ENCODE measurements around the gene TRIM3.

The TRIM3 gene

DNA sequence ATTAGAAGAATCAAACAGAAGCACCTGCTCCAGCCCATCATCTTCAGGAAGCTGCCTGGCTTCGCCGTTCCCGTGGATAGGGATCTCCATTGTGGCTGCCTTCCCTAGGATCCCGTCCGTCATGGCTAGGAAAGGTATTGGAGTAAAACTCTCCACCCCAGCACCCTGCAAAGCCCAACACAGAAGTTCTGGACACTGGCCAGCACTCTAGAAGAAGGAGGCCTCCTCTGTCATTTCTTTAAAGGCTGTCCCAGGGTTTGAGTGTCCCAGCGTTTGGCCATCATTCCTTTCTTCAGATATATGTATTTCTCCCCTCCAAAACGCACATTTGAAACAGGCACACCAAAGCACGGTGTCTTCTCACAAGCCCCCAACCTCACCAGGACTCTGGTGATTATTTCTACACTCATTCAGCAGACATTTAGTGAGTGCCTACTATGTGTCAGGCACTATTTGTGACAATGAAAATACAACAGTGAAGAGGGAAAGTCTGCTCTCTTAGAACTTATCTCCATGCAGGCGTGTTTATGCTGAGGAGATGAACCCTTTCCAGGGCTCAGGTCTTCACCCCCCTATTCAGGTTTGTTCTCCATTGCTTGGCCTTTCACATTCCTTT lies 6.7 kb upstream of the TRIM3 start:
- no peak for DNase-seq (ENCODE audit: low spot score)

DNA sequence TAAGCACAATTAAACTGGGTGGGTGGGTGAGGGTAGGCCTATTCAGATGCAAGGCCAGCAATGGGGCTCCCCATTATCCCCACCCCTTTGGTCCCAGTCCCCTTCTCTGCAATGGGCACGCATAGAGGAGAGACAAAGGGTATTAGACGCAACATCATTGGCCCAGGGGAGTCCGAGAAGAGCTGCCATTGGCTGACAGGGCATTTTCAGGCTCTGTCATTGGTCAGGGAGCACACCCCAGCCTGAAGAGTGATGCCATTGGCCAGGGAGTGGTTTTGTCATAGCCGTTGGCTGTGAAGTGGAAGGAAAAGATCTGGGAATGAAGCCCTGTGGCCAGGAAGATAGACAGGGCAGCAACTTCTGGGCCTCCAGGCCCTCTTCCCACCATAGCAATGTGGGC lies 2.8 kb upstream of the TRIM3 start:
- DNase-seq (ENCODE audit: low spot score), result no peak

DNA sequence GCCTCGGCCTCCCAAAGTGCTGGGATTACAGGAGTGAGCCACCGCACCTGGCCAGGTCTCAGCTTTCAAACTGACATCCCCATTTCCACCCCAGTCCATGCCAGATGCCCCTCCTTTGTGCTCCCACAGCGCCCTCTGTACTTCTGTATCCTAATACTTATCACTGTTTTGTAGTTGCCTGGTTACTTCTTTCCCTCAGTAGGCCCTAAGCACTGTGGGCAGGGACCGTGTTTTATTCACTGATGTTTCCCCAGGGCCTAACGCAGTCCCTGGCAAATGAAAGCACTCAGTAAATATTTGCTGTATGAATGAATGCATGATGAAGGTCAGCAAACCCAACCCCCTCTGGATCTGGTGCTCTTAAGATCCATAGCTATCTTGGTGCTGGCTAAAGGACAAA lies 2.2 kb upstream of the TRIM3 start:
- DNase-seq (ENCODE audit: low spot score), result no peak

DNA sequence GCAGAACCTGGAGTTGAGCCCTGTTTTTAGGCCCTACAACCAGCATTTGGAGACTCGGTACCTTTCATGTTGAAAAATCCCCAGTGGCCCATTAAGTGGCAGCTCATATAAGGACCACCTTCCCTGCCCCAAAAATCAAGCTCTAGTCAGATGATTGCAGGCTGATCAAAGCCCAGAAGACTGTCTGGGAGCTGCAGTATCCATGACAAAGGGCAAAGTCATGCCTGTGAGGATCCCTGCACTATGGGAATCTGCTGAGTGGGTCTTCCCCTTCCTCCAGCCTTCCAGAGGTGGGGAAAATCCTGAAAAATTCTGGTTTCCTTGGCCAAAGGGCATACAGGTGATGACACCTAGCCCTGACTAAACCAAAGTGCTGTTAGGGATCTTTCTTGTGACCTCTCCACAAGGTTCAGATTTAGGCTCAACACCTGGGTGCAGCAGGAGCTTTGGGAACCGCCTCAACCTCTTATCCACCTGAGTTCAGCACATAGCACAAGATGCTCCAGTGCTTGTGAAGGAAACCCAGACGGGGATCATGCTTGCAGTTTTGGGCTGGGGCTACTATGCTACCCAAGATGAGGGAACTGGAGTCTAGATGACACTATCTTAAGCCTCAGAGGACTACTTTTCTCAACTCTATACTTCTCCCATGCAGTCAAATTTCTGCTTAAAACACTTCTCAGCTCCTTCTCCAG lies 1.2 kb upstream of the TRIM3 start:
- DNase-seq (ENCODE audit: low spot score), result no peak

DNA sequence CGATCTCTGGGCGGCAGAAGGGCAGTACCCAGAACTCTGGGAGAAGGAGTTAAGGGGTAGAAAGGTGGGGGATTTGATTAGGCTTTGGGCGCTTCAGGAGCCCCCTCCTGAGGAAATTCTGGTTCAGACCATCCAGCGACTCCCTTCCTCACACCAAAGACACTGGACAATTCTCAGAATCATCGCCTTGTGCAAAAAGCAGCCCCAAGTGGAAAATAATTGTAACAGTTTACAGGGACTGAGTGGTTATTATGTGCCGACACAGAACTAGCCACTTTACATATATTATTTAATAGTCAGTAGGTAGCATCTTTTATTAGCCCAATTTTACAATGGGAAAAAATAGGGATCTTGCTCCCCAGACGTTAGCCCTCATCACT lies 662 bp upstream of the TRIM3 start:
- DNase-seq (ENCODE audit: low spot score), result no peak

DNA sequence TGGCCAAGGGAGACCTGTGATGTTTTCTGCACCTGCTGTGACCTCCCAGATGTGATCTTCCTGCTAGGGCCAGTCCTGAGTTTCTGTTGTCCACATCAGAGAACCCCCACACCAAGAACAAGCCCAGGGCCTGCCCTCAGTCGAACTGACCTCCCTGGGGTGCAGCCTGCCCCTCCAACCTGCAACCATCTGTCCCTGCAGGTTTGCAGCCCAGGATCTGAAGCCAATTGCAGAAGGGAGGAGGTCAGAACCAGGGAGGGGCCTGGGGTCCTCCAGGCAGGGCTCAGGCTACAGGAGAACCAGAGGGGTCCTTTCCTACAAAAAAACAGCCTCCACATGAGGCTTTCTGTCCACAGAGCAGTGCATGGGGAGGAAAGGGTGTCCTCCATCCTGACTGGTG lies 807 bp downstream of the TRIM3 start:
- DNase-seq (ENCODE audit: low spot score), result no peak

DNA sequence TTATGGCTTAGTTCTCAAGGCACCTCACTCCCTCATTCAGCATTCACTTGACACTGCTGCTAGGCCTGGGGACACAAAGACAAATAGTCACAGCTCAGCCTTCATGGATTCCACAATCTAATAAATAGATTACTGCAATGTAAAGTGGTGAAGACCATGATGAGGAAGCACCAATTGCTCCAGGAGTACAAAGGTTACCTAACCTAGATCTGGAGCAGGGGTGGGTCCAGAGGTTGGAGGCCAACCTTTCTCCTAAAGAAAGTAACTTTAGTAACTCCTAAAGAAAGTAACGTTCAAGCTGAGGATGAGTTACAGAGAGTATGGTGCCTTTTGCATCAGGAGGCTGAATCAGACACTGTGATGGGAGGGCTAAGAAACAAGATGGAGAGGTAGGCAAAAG lies 4.1 kb downstream of the TRIM3 start:
- no peak for DNase-seq (ENCODE audit: low spot score)

DNA sequence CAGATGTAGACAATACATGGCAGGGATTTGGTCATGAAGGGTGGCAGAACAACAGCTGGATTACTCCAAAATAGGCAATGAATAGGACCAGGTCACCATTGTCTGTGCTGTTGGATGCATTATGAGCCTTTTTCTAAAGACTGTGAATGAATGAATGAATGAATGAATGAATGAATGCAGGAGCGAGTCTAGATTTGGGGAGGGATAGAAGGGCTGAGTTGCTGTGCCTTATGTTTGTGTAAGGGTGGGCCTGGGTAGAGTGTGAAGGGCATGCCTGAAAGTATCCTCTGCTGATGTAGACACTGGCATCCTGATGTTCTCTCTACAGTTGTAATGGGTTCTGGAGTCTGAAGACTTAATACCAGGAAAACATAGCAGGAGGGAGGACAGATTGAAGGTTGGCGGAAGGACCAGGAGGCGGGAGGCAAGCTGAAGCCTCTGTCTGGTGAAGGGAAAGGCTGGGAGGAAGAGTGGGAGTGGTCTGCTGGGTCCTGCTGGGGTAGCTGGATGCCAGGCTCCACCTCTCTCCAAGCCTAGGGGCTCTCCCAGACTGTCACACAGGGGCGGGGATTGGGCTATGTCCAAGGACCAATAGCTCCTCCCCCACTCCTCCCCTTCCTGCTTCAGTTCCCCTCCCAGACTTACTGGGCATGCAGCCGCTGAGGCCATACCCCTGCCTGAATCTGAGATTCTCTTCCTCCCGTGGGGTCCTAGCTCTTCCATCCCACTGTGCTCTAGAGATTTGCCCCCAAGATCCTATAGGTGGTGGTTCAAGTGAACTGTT lies 4.8 kb downstream of the TRIM3 start:
- DNase-seq (ENCODE audit: low spot score), result no peak

DNA sequence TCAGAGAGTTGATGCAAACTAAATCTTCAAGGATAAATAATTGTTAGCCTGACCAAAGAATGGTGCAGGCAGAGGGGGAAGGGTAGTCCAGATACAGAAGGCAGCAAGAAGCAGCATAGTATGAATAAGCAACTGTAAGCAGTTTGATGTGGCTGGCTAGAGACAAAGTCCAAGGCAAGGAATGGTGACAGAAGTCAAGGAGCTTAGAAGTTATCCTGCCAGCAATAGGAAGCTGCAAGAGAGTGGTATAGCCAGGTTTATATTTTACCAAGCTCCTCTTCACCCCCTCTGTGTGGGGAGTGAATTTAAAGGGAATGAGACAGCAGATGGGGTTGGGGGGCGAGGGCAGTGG lies 14.7 kb downstream of the TRIM3 start:
- DNase-seq (ENCODE audit: low spot score), result no peak

DNA sequence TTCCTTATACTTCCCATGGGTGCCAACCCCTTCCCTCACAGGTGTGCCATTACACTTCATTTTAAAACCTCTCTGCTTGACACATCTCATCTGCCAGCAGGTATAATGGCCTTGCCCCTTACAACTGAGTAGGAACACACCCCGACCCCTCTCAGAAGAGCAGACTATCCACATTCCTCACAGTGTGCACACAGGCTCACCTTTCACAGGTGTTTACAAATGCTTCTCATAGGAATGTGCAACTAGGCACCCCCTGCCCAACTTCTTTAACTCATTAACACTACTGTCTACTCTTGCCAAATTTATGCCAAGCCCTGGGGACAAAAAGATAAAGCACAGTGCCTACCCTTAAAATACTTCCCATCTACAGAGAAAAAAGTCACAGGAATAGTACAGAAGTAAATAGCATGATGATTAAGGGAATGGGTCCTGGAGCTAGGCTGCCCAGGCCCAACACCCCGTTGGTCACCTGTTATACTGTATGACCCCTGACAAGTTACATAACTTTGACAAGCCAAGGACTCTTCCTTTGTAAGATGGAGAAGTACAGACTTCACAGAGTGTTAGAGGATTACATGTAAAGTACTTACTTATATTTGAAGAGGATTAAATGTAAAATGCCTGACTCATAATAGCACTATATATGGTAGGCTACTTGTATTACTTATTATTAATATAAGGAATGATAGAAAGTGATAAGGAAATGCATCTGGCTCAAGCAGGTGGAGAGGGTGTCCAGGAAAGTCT lies 15.2 kb downstream of the TRIM3 start:
- no peak for DNase-seq (ENCODE audit: low spot score)

DNA sequence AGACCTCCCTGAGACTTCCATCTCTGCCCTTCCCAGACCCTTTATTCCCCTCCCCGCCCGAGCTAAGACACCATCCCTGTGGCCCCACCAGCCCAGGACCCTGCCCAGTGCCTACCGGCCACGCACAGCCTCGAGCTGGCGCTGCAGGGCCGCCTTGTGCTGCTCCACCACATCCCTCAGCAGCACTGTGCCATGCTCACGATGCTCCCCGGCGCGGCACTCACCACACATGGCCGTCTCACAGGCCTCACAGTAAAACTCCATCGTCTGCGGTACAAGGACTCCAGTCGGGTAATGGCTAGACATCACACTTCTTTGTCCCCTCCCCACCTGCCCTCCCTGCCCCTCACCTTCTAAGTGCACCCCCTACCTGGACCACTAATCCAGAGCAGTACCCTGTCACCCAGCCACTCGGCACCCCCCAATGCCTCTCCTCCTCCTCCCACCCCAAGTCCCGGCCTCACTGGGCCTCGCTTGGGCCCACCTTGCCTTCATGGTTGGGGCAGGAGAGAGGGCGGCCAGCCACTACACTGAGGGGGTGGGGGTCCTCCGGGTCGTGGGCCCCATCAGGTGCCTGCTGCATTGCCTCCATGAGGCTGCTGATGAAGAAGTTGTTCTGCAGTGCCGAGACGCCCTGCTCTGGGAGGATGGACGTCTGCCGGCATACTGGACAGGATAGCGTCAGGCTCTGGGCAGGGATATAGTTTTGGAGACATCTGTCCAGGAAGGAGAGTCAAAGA lies 16.0 kb downstream of the TRIM3 start:
- DNase-seq (ENCODE audit: low spot score), result no peak

DNA sequence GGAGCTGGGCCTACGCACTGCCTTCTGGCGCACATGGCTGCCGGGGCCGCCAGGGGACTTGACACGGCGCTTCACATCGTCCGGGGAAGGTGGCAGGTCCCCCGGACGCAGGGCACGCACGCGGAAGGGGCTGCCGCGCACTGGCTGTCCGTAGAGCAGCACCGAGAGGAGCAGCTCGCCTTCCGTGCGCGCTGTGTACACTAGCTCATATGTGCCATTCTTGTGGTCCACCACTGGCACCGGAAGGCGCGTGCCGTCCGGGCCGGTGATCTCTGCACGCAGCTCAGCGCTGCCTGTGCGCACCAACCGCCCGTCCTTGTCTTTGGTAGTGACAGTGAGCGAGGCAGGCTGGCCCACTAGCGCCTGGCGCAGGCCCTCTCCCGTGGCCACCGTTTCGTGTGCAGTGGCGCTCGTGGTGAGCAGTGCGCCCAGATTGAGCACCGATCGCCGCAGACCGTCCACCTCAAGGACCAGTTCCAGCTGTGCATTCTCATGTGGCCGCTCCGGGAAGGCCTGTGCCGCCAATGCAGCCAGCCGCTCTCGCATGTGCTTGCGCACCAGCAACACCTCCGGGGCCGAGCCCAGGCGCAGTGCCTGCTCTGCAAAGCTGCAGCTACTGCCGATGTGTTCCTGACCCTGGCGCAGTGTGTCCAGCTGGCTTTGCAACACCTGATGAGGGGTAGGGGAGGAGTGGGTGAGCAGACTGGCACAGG lies 17.2 kb downstream of the TRIM3 start:
- DNase-seq (ENCODE audit: low spot score), result no peak

DNA sequence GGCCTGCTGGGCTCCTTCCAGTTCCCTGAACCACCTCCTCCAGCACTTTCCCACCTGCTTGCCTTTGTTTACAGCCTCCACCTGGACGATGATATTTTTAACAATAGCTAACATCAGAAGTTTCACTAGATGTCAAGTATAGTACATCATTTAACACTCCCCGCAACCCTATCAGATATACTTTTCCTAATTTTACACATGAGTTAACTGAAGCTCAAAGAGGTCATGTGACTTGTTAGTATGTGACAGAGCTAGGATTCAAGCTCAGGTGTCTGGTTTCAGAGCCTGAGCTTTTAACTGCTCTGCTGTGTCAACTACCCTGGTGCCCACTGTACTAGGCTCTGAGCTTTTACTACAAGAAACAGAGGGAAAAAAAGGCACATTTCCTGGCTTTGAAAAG lies 18.7 kb downstream of the TRIM3 start:
- no peak for DNase-seq (ENCODE audit: low spot score)

DNA sequence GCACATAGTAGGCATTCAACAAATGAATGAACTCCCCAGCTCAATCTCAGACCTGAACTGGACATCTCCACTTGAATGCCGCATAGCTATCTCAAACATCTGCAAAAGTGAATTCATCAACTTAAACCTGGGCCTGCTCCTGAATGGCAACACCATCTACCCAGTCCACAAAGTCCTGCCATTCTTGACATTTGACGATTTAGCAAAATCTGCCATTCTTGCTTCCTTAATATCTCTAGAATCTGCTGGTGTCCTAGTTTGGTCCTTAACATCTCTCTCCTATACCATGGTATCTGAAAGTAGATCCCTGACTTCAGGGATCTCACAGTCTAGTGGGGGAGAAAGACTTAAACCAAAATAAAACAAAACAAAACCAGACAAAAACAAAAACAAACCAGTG lies 20.6 kb downstream of the TRIM3 start:
- DNase-seq (ENCODE audit: low spot score), result no peak

DNA sequence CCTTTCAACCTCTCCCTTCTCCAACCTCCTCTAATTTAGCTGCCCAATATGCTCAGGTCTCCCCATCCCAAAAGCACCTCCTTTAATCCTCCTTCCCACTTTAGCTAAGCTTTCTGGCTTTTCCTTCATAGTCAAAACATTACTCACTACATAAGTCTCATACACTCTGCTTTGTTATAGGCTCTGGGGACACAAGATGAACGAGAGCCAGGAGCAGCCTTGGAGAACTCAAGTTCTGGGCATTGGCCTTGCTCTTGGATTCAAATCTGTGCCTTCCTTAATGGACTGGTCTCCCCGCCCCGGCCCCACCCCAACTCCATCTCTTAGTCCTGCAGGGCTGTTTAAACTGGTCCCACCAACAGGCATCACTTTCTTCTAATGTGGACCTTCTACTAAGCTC lies 21.5 kb downstream of the TRIM3 start:
- no peak for DNase-seq (ENCODE audit: low spot score)

DNA sequence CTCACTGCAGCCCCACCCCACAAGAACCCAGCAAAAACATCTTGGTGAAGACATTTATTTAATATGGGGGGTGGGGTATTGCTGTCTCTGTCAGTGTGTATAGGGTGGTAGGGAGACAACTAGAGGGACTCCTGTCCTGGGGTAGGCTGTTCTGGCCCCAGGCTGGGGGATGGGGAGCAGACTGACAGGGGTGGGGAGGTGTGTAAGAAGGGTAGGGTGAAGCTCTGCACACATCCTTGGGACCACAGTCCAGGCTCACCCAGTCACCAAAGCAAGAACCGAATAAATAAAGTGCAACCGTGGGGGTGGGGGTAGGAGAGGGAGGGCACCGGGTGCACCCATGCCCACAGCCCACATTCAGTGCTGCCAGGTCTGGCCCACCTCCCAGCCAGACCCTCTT lies 25.2 kb downstream of the TRIM3 start:
- no peak for DNase-seq (ENCODE audit: low spot score)

DNA sequence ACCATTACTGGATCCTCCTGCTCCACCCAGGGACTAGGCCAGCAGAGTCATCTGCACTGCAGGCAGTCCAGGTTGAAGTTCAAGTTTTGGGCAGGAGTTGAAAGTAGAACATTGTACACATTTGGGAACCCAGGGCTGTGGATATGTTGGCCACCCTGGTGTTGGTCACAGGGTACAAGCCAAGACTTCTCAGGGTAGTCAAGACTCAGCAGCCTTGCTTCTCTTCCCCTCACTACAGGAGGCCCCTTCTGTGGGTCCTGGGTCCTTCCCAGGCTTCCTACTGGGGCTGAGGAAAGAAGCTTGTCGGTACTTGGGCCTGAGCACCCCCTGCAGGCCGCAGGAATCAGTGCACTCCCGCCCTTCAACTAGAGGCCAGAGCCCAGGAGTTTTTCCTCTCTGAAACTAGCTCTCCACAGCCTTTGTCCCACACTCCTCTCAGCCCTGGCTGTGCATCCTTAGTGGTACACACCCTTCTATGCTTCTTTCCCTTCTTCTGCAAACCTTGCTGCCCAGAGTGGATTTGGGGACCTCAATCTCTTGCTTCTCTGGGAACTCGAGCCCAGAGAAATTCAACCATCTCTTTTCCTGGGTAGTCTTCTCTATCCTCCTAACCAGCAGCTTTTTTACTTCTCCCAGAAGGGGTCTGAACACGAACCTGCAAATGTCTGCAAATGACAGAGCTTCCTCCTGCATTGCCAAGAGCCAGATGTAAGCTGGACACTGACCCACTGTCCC lies 30.3 kb downstream of the TRIM3 start:
- peak; percentile 56 for DNase-seq (ENCODE audit: low spot score)

DNA sequence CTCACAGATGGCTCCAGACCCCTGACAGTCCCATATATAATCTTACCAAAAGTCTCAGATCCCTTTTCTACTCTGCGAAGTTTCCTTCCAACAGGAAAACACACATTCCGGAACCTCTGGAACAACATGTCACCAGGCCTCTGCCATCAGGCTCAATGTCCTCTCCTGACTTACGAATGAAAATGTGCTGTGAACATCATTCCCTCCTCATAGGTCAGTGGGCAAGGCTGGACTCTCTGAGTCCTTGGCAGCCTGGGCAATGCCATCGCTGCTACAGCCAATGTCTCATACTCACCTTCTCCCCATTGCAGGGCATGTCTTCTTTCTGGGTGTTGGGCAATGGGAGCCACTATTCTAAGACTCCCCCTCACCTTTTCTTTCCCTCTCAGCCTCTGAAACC lies 31.3 kb downstream of the TRIM3 start:
- no peak for DNase-seq (ENCODE audit: low spot score)

DNA sequence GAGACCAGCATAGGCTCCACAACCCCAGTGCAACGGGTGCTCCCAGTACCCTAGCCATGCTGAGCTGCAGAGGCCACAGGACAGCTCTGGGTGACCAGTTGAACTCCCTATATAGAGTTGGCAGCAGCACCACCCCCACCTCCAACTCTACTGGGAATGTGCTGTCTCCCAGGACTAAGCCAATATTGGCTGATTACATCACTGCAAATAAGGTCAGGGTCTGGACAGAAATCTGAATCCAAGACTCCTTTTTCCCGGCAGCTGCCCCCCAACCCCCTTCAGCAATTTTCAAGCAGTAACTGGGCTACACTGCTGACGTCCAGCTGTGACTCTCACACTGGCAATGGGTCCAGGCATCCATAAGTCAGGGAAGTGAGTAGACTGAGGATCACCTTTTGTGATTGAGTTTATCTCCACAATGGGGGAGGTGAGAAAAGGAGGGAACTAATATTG lies 32.8 kb downstream of the TRIM3 start, which contains the start of gene HPX:
Gene HPX (minus strand): TSS at position 82 of the 453 bp plus-strand sequence. CDS start 24 bp downstream, at position 58.
- DNase-seq (ENCODE audit: low spot score), result no peak

DNA sequence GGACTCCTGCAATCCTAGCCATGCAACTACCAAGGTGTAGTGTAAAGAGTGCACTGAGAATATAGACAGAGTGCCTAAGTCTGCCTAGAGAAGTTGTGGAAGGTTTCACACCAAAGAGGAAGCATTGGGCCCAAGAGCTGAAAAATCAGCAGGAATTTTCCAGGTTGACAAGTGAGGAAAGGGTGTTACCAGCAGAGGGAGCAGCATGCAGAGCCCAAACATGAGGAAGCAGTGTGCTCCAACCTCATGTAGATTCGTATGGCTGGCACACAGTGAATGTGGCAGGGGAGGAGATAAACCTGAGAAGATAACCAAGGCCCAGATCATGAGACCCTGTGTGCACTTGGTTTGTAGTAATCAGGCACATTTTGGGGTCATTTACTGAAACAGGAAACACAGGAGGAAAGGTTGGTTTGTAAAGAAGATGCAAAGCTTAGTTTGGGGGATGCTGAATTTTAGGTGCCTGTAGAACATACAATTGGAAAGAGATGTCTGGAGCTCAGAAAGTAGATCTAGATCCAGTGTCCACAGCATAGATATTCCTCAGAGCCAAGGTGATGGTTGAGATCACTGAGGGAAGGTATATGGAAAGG lies 34.7 kb downstream of the TRIM3 start:
- DNase-seq (ENCODE audit: low spot score), result peak; percentile 44

Data from CD4-positive, alpha-beta T cell treated with Interleukin-15 for 4 hours (primary cell).